ENCODE data around the gene RTN4RL2. TPM values are rescaled to one million over a fixed set of nuclear protein-coding genes. Genes with fewer than 3 reads are reported as not detected.
A peak's percentile ranks its signal among the peaks of the same experiment; 100 is the strongest.

Gene RTN4RL2
- total and polyA plus RNA-seq, 12 donors: 0.24 to 2.1 (median 0.71) TPM; not detected in 3

DNA sequence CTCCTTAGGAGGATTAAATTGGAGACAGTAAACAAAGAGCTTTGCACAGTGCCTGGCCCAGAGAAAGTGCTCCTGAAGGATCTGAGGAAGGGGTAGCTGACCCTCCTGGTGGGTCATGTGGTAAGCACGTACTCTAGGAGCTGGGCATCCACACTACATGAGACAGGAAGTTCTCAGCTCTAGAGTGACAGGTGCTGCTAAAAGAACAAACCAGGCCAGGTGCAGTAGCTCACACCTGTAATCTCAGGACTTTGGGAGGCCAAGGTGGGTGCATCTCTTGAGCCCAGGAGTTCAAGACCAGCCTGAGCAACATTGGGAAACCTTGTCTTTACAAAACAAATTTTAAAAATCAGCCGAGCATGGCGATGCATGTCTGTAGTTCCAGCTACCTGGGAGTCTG lies 42.0 kb downstream of the RTN4RL2 start:
- no peak for TF ChIP-seq POLR2A (IDR thresholded peaks at IDR 0.05)
- TF ChIP-seq, protein P1, sequence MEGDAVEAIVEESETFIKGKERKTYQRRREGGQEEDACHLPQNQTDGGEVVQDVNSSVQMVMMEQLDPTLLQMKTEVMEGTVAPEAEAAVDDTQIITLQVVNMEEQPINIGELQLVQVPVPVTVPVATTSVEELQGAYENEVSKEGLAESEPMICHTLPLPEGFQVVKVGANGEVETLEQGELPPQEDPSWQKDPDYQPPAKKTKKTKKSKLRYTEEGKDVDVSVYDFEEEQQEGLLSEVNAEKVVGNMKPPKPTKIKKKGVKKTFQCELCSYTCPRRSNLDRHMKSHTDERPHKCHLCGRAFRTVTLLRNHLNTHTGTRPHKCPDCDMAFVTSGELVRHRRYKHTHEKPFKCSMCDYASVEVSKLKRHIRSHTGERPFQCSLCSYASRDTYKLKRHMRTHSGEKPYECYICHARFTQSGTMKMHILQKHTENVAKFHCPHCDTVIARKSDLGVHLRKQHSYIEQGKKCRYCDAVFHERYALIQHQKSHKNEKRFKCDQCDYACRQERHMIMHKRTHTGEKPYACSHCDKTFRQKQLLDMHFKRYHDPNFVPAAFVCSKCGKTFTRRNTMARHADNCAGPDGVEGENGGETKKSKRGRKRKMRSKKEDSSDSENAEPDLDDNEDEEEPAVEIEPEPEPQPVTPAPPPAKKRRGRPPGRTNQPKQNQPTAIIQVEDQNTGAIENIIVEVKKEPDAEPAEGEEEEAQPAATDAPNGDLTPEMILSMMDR (IDR thresholded peaks at IDR 0.05): no peak
- intact Hi-C loops (cut with DNase I): no loop called here
- no peaks in the 10 kb centered on the region for H3K9me3 ChIP-seq (replicated peaks in 1 of 3)
- no peak overlapping the region for H3K4me3 ChIP-seq
- no peaks in the 10 kb centered on the region for H3K27me3 ChIP-seq
- no peak for DNase-seq
- peak overlapping the region in 2 of 5 donors; percentile 67 to 88 for H3K27ac ChIP-seq
- H3K4me1 ChIP-seq (replicated peaks in 1 of 2): peaks cover 22 to 28% of the 10 kb centered on the region in 2 donors
- no peaks in the 10 kb centered on the region for H3K36me3 ChIP-seq (replicated peaks in 1 of 2)
- 88 to 96% (median 91%) methylated on average over 3 of the region's 3 CpGs for WGBS, 4 donors

DNA sequence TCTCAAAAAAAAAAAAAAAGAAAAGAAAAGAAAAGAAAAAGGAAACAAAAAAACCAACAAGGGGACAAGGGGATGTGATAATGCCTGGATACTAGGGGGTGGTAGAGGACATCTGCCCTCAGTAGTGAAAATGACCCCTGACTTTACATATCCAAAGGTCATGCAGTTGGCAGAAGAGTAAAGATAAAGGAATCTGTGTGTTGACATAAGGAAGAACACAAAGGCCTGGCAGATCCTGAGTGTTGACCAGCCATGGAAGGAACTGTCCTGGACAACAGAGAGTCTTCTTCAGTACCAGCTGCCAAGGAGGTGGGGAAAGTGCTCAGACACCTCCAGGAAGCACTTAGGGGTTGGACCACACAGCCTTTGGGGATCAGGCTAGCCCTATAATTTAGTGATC lies 42.5 kb downstream of the RTN4RL2 start:
- TF ChIP-seq, protein P1 (IDR thresholded peaks at IDR 0.05): no peak
- TF ChIP-seq POLR2A (IDR thresholded peaks at IDR 0.05): no peak
- H3K4me3 ChIP-seq: no peak overlapping the region
- intact Hi-C loops (cut with DNase I): no loop called here
- no peak overlapping the region for H3K27ac ChIP-seq
- H3K4me1 ChIP-seq (replicated peaks in 1 of 2): peaks cover 22 to 28% of the 10 kb centered on the region in 2 donors
- H3K9me3 ChIP-seq (replicated peaks in 1 of 3): no peaks in the 10 kb centered on the region
- H3K36me3 ChIP-seq (replicated peaks in 1 of 2): no peaks in the 10 kb centered on the region
- no peak for DNase-seq
- no peaks in the 10 kb centered on the region for H3K27me3 ChIP-seq

DNA sequence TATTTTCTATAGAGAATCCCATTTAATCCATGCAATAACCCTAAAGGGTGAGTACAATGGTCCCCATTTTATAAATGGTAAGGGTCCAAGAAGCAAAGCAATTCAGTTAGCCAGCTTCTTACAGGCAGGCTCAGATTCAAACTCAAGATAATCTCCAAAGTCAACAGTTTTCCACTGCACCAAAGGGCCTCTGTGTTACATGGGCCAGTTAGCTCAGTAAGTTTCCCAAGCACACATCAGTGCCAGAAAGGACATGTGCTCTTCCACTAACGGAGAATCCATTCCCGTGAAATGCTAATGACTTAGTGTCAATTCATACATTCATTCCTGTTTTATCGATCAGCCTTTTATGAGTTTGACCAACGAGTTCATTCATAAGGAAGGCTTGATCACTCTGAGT lies 44.2 kb downstream of the RTN4RL2 start:
- no peaks in the 10 kb centered on the region for H3K27me3 ChIP-seq
- H3K27ac ChIP-seq: no peak overlapping the region
- WGBS, 4 donors: 78 to 94% (median 94%) methylated on average over 4 of the region's 4 CpGs
- no peaks in the 10 kb centered on the region for H3K9me3 ChIP-seq (replicated peaks in 1 of 3)
- H3K36me3 ChIP-seq (replicated peaks in 1 of 2): no peaks in the 10 kb centered on the region
- intact Hi-C loops (cut with DNase I): no loop called here
- DNase-seq: no peak
- TF ChIP-seq, protein P1 (IDR thresholded peaks at IDR 0.05): no peak
- TF ChIP-seq POLR2A (IDR thresholded peaks at IDR 0.05): no peak
- no peak overlapping the region for H3K4me3 ChIP-seq
- H3K4me1 ChIP-seq (replicated peaks in 1 of 2): peaks cover 15 to 19% of the 10 kb centered on the region in 2 donors

DNA sequence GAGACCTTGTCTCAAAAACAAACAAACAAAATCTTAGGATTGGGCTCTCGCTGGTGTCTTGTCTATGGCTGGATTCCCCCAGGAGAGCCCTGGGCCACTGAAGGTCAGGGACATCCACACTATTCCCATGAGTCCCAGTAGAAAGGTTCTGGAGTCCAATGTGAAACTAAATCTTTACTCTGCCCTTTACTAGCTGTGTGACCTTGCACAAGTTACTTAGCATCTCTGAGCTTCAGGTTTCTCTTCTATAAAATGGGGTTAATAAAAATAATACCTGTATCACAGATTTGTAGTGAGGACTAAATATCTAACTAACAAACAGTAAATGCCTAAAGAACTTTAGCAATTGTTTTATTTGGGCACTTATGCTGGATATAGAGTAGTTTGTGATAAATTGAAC lies 46.2 kb downstream of the RTN4RL2 start:
- WGBS, 4 donors: 60 to 86% (median 75%) methylated on average over 1 of the region's 1 CpG
- no peak for DNase-seq
- no peak for TF ChIP-seq POLR2A (IDR thresholded peaks at IDR 0.05)
- TF ChIP-seq, protein P1 (IDR thresholded peaks at IDR 0.05): no peak
- Histone ChIP-seq H3K36me3 (replicated peaks in 1 of 2) (no peaks in the 10 kb centered on the region), H3K4me1 (replicated peaks in 1 of 2) (peaks cover 7 to 9% of the 10 kb centered on the region in 2 donors), H3K4me3 (no peak overlapping the region), H3K27me3 (no peaks in the 10 kb centered on the region), H3K9me3 (replicated peaks in 1 of 3) (no peaks in the 10 kb centered on the region), H3K27ac (no peak overlapping the region)
- intact Hi-C loops (cut with DNase I): no loop called here
